ENCODE data around the gene CASTOR2.
"Not testable (repeated sequence)": the region's sequence is repeated elsewhere in the genome, so short reads cannot be mapped to it uniquely, and the experiment has no call there.

The CASTOR2 gene

GRCh38 chr7:74964511-74965119 is at the start of gene CASTOR2:
Gene CASTOR2, plus strand, starts transcription at chr7:74964705. Its CDS starts 281 bp downstream, at chr7:74964986.
- H3K27ac Mint-ChIP-seq, H3K9me3 Mint-ChIP-seq, H3K36me3 Mint-ChIP-seq, H3K27me3 Mint-ChIP-seq, H3K4me1 Mint-ChIP-seq: not testable (repeated sequence)
- peak within 1 kb of the TSS; percentile 66 for H3K4me3 Mint-ChIP-seq
- ATAC-seq: peak; percentile 95

- not testable (repeated sequence) for H3K4me1 Mint-ChIP-seq, H3K4me3 Mint-ChIP-seq, H3K27me3 Mint-ChIP-seq, ATAC-seq, H3K9me3 Mint-ChIP-seq, H3K27ac Mint-ChIP-seq, H3K36me3 Mint-ChIP-seq
Measured at GRCh38 chr7:74922321-74922890, 42.1 kb upstream of the CASTOR2 start.

- not testable (repeated sequence) for H3K9me3 Mint-ChIP-seq, H3K4me1 Mint-ChIP-seq, H3K27ac Mint-ChIP-seq, ATAC-seq, H3K27me3 Mint-ChIP-seq, H3K4me3 Mint-ChIP-seq, H3K36me3 Mint-ChIP-seq
Measured at GRCh38 chr7:74923644-74924043, 40.9 kb upstream of the CASTOR2 start.

- H3K27me3 Mint-ChIP-seq, H3K4me3 Mint-ChIP-seq, H3K9me3 Mint-ChIP-seq, ATAC-seq, H3K4me1 Mint-ChIP-seq, H3K27ac Mint-ChIP-seq, H3K36me3 Mint-ChIP-seq: not testable (repeated sequence)
Measured at GRCh38 chr7:74926968-74927367, 37.5 kb upstream of the CASTOR2 start.

GRCh38 chr7:74931563-74932328 is 32.8 kb upstream of the CASTOR2 start:
- not testable (repeated sequence) for H3K4me1 Mint-ChIP-seq, H3K4me3 Mint-ChIP-seq, H3K36me3 Mint-ChIP-seq, H3K27ac Mint-ChIP-seq, H3K9me3 Mint-ChIP-seq, H3K27me3 Mint-ChIP-seq
- peak; percentile 61 for ATAC-seq

- ATAC-seq: not testable (repeated sequence)
Measured at GRCh38 chr7:74939429-74939828, 25.1 kb upstream of the CASTOR2 start.

GRCh38 chr7:74941302-74942069 is 23.0 kb upstream of the CASTOR2 start:
- not testable (repeated sequence) for ATAC-seq, H3K36me3 Mint-ChIP-seq, H3K27ac Mint-ChIP-seq, H3K4me1 Mint-ChIP-seq, H3K9me3 Mint-ChIP-seq, H3K4me3 Mint-ChIP-seq, H3K27me3 Mint-ChIP-seq

More at GRCh38 chr7:74939429-74939828, 25.1 kb upstream of the CASTOR2 start:
- H3K4me1 Mint-ChIP-seq, H3K4me3 Mint-ChIP-seq, H3K36me3 Mint-ChIP-seq, H3K27me3 Mint-ChIP-seq, H3K9me3 Mint-ChIP-seq, H3K27ac Mint-ChIP-seq: not testable (repeated sequence)

- not testable (repeated sequence) for H3K27me3 Mint-ChIP-seq, H3K36me3 Mint-ChIP-seq, ATAC-seq, H3K27ac Mint-ChIP-seq, H3K9me3 Mint-ChIP-seq, H3K4me3 Mint-ChIP-seq, H3K4me1 Mint-ChIP-seq
Measured at GRCh38 chr7:74943923-74944322, 20.6 kb upstream of the CASTOR2 start.

- not testable (repeated sequence) for H3K27me3 Mint-ChIP-seq, H3K36me3 Mint-ChIP-seq, ATAC-seq, H3K27ac Mint-ChIP-seq, H3K4me3 Mint-ChIP-seq, H3K4me1 Mint-ChIP-seq, H3K9me3 Mint-ChIP-seq
Measured at GRCh38 chr7:74947741-74948140, 16.8 kb upstream of the CASTOR2 start.

- H3K4me1 Mint-ChIP-seq, H3K27me3 Mint-ChIP-seq: not testable (repeated sequence)
Measured at GRCh38 chr7:74953774-74954173, 10.7 kb upstream of the CASTOR2 start.

GRCh38 chr7:74958328-74958727 is 6.2 kb upstream of the CASTOR2 start:
- H3K9me3 Mint-ChIP-seq, H3K27ac Mint-ChIP-seq, H3K4me3 Mint-ChIP-seq, H3K4me1 Mint-ChIP-seq, H3K27me3 Mint-ChIP-seq, ATAC-seq, H3K36me3 Mint-ChIP-seq: not testable (repeated sequence)

More at GRCh38 chr7:74953774-74954173, 10.7 kb upstream of the CASTOR2 start:
- H3K36me3 Mint-ChIP-seq, H3K27ac Mint-ChIP-seq, ATAC-seq, H3K9me3 Mint-ChIP-seq, H3K4me3 Mint-ChIP-seq: not testable (repeated sequence)

- not testable (repeated sequence) for H3K9me3 Mint-ChIP-seq, H3K36me3 Mint-ChIP-seq, H3K4me1 Mint-ChIP-seq, H3K27ac Mint-ChIP-seq, H3K27me3 Mint-ChIP-seq
- H3K4me3 Mint-ChIP-seq: peak overlapping the region; percentile 66
- ATAC-seq: peak; percentile 77
Measured at GRCh38 chr7:74963704-74964510, 598 bp upstream of the CASTOR2 start.

GRCh38 chr7:74966208-74966854 is 1.8 kb downstream of the CASTOR2 start:
- not testable (repeated sequence) for H3K36me3 Mint-ChIP-seq, ATAC-seq, H3K9me3 Mint-ChIP-seq, H3K27ac Mint-ChIP-seq, H3K27me3 Mint-ChIP-seq, H3K4me1 Mint-ChIP-seq, H3K4me3 Mint-ChIP-seq

GRCh38 chr7:74966909-74967308 is 2.4 kb downstream of the CASTOR2 start:
- not testable (repeated sequence) for H3K4me3 Mint-ChIP-seq, H3K36me3 Mint-ChIP-seq, H3K27ac Mint-ChIP-seq, H3K9me3 Mint-ChIP-seq, ATAC-seq, H3K27me3 Mint-ChIP-seq, H3K4me1 Mint-ChIP-seq

All from stimulated activated memory B cell treated with anti-CD40 and anti-IgM and Interleukin-4, amounts not matched to agents 10 μg/mL and 1 μg/mL and 100 μg/mL, for 72 hours (primary cell).